Measurements from ENCODE around the gene PCDH9.

DNA sequence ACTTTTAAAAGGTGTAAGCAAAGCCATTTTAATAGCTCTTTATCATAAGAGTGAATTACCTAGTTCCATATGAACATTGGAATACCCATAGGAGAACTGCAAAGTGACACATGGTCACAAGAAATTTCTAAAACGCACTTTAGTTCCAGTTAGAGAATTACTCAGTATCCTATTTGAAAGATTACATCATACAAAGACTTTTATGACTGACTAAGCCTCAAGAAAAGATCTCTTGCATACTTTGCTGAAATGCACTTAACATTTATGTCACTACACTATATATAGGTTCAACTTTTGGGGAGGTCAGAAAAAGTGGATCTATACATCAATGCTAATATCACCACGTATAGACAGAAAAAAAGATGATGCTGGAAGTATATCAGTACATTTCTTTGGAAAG is 7.1 kb downstream of the PCDH9 start:
- TF ChIP-seq, protein P1, sequence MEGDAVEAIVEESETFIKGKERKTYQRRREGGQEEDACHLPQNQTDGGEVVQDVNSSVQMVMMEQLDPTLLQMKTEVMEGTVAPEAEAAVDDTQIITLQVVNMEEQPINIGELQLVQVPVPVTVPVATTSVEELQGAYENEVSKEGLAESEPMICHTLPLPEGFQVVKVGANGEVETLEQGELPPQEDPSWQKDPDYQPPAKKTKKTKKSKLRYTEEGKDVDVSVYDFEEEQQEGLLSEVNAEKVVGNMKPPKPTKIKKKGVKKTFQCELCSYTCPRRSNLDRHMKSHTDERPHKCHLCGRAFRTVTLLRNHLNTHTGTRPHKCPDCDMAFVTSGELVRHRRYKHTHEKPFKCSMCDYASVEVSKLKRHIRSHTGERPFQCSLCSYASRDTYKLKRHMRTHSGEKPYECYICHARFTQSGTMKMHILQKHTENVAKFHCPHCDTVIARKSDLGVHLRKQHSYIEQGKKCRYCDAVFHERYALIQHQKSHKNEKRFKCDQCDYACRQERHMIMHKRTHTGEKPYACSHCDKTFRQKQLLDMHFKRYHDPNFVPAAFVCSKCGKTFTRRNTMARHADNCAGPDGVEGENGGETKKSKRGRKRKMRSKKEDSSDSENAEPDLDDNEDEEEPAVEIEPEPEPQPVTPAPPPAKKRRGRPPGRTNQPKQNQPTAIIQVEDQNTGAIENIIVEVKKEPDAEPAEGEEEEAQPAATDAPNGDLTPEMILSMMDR (IDR thresholded peaks at IDR 0.05) = no peak
- TF ChIP-seq SIN3A (IDR thresholded peaks at IDR 0.05; ENCODE audit: borderline replicate concordance, insufficient read depth, low read depth, low read length) (no peak), POLR2AphosphoS5 (IDR thresholded peaks at IDR 0.05; ENCODE audit: low read depth, low read length) (no peak)
- TF ChIP-seq, protein P2, sequence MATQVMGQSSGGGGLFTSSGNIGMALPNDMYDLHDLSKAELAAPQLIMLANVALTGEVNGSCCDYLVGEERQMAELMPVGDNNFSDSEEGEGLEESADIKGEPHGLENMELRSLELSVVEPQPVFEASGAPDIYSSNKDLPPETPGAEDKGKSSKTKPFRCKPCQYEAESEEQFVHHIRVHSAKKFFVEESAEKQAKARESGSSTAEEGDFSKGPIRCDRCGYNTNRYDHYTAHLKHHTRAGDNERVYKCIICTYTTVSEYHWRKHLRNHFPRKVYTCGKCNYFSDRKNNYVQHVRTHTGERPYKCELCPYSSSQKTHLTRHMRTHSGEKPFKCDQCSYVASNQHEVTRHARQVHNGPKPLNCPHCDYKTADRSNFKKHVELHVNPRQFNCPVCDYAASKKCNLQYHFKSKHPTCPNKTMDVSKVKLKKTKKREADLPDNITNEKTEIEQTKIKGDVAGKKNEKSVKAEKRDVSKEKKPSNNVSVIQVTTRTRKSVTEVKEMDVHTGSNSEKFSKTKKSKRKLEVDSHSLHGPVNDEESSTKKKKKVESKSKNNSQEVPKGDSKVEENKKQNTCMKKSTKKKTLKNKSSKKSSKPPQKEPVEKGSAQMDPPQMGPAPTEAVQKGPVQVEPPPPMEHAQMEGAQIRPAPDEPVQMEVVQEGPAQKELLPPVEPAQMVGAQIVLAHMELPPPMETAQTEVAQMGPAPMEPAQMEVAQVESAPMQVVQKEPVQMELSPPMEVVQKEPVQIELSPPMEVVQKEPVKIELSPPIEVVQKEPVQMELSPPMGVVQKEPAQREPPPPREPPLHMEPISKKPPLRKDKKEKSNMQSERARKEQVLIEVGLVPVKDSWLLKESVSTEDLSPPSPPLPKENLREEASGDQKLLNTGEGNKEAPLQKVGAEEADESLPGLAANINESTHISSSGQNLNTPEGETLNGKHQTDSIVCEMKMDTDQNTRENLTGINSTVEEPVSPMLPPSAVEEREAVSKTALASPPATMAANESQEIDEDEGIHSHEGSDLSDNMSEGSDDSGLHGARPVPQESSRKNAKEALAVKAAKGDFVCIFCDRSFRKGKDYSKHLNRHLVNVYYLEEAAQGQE (IDR thresholded peaks at IDR 0.05; ENCODE audit: insufficient read depth in 1 of 2, low read depth in 2 of 2, low read length in 1 of 2) = no peak
